ENCODE measurements around the gene NLRC5.

NLRC5 gene

GRCh38 chr16:57123974-57124674, 134.8 kb downstream of the NLRC5 start:
- no peak for DNase-seq (ENCODE audit: low read depth in 2 of 2)

GRCh38 chr16:57125376-57125775, 136.0 kb downstream of the NLRC5 start:
- DNase-seq (ENCODE audit: low read depth in 2 of 2), result no peak

- no peak for DNase-seq (ENCODE audit: low read depth in 2 of 2)
Observed at GRCh38 chr16:57125969-57126368, 136.6 kb downstream of the NLRC5 start.

GRCh38 chr16:57126411-57126810, 137.1 kb downstream of the NLRC5 start:
- no peak for DNase-seq (ENCODE audit: low read depth in 2 of 2)

- DNase-seq (ENCODE audit: low read depth in 2 of 2), result no peak
Observed at GRCh38 chr16:57127037-57127763, 137.8 kb downstream of the NLRC5 start.

GRCh38 chr16:57127836-57128235, 138.5 kb downstream of the NLRC5 start:
- no peak for DNase-seq (ENCODE audit: low read depth in 2 of 2)

- peak; percentile 23 to 26 for DNase-seq (ENCODE audit: low read depth in 2 of 2)
Observed at GRCh38 chr16:57128771-57129389, 139.5 kb downstream of the NLRC5 start.

- no peak for DNase-seq (ENCODE audit: low read depth in 2 of 2)
Observed at GRCh38 chr16:57130950-57131321, 141.6 kb downstream of the NLRC5 start.

- DNase-seq (ENCODE audit: low read depth in 2 of 2), result no peak
Observed at GRCh38 chr16:57131351-57131970, 142.1 kb downstream of the NLRC5 start.

- DNase-seq (ENCODE audit: low read depth in 2 of 2), result no peak
Observed at GRCh38 chr16:57132470-57132869, 143.1 kb downstream of the NLRC5 start.

- DNase-seq (ENCODE audit: low read depth in 2 of 2), result no peak
Observed at GRCh38 chr16:57133031-57133430, 143.7 kb downstream of the NLRC5 start.

Measured in stimulated activated CD8-positive, alpha-beta memory T cell treated with anti-CD3 and anti-CD28 coated beads, Interleukin-7, amount 100 ng/mL, for 4 hours (primary cell).